Measurements from ENCODE around the gene DOCK9.

DOCK9 gene

DNA sequence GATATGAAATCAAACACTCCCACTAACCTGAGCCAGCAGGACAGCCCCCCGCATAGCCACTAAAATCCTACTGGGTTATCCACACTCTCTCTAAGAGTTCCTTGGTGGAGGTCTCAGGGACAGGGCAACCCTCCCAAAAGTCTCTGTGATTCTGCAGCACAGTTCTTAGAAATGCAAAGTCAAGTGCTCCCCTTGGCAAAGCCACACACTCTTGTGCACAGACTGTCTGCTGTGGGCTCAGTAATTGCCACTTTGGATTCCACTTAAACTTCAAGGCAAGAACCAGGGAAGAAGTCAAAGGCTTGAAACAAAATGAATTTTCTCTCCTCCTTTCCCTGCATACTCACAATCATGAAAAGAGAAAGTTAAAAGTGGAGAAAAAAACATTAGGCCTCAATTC is 61.5 kb downstream of the DOCK9 start:
- Histone ChIP-seq H3K36me3 (ENCODE audit: control insufficient read depth, insufficient read depth, low read length) (no peaks in the 10 kb centered on the region), H3K4me2 (ENCODE audit: low read length) (no peak overlapping the region), H3K79me2 (no peaks in the 10 kb centered on the region), H3K27ac (no peak overlapping the region), H3K9me3 (ENCODE audit: control insufficient read depth, low read length) (no peaks in the 10 kb centered on the region), H3K27me3 (ENCODE audit: control insufficient read depth, insufficient read depth, low read length) (no peaks in the 10 kb centered on the region), H3K4me3 (ENCODE audit: low read depth, low read length) (no peak overlapping the region), H3K9ac (no peak overlapping the region), H2AFZ (no peak overlapping the region), H3K4me1 (no peaks in the 10 kb centered on the region)
- TF ChIP-seq, protein P1, sequence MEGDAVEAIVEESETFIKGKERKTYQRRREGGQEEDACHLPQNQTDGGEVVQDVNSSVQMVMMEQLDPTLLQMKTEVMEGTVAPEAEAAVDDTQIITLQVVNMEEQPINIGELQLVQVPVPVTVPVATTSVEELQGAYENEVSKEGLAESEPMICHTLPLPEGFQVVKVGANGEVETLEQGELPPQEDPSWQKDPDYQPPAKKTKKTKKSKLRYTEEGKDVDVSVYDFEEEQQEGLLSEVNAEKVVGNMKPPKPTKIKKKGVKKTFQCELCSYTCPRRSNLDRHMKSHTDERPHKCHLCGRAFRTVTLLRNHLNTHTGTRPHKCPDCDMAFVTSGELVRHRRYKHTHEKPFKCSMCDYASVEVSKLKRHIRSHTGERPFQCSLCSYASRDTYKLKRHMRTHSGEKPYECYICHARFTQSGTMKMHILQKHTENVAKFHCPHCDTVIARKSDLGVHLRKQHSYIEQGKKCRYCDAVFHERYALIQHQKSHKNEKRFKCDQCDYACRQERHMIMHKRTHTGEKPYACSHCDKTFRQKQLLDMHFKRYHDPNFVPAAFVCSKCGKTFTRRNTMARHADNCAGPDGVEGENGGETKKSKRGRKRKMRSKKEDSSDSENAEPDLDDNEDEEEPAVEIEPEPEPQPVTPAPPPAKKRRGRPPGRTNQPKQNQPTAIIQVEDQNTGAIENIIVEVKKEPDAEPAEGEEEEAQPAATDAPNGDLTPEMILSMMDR (IDR thresholded peaks at IDR 0.05): no peak

DNA sequence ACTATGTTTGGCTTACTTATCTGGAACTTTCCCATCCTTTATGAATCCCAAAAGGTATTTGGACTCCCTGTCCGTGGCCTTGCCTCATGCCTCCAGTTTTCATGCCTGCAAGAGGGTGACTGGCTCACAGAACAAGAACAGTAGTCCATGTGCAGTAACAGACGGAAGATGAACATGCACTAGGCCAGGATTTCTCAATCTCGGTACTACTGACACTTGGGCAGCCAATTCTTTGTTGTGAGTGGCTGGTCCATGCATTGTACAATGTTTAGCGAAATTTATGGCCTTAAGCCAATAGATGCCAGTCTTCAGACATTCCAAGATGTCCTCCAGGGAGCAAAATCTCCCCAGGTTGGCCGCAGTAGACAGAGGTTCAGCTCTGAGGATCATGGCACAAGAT is 61.9 kb downstream of the DOCK9 start:
- no peak overlapping the region for H3K9ac ChIP-seq
- no peak overlapping the region for H3K4me3 ChIP-seq (ENCODE audit: low read depth, low read length)
- no peaks in the 10 kb centered on the region for H3K79me2 ChIP-seq
- H3K27me3 ChIP-seq (ENCODE audit: control insufficient read depth, insufficient read depth, low read length): no peaks in the 10 kb centered on the region
- H3K36me3 ChIP-seq (ENCODE audit: control insufficient read depth, insufficient read depth, low read length): no peaks in the 10 kb centered on the region
- H2AFZ ChIP-seq: no peak overlapping the region
- no peak overlapping the region for H3K27ac ChIP-seq
- no peaks in the 10 kb centered on the region for H3K4me1 ChIP-seq
- no peaks in the 10 kb centered on the region for H3K9me3 ChIP-seq (ENCODE audit: control insufficient read depth, low read length)
- no peak overlapping the region for H3K4me2 ChIP-seq (ENCODE audit: low read length)
- TF ChIP-seq, protein P1 (IDR thresholded peaks at IDR 0.05): no peak

DNA sequence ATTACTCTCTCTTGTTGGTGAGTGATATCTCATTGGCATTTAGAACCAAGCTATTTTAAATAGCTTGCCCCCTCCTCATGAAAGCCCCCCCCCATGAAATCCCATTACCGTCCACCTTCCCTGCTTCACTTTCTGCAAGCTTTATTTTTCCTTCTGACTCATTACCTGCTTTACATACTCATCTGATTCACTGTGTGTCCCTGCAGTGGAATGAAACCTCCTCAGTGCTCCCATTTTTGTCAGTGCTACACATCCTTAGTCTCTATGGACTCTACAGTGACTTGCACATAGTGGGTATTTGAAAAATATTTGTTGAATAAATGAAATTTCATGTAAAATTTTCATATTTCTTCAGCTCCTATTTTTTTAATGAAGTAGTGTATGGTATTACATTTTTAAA is 62.3 kb downstream of the DOCK9 start:
- H3K9ac ChIP-seq: no peak overlapping the region
- no peaks in the 10 kb centered on the region for H3K79me2 ChIP-seq
- H3K36me3 ChIP-seq (ENCODE audit: control insufficient read depth, insufficient read depth, low read length): no peaks in the 10 kb centered on the region
- H3K4me3 ChIP-seq (ENCODE audit: low read depth, low read length): no peak overlapping the region
- H3K27ac ChIP-seq: no peak overlapping the region
- H3K4me2 ChIP-seq (ENCODE audit: low read length): no peak overlapping the region
- no peaks in the 10 kb centered on the region for H3K9me3 ChIP-seq (ENCODE audit: control insufficient read depth, low read length)
- no peaks in the 10 kb centered on the region for H3K4me1 ChIP-seq
- H3K27me3 ChIP-seq (ENCODE audit: control insufficient read depth, insufficient read depth, low read length): no peaks in the 10 kb centered on the region
- H2AFZ ChIP-seq: no peak overlapping the region
- TF ChIP-seq, protein P1 (IDR thresholded peaks at IDR 0.05): no peak

- Histone ChIP-seq H3K27ac (no peak overlapping the region), H3K36me3 (ENCODE audit: control insufficient read depth, insufficient read depth, low read length) (no peaks in the 10 kb centered on the region), H3K4me1 (no peaks in the 10 kb centered on the region), H3K27me3 (ENCODE audit: control insufficient read depth, insufficient read depth, low read length) (no peaks in the 10 kb centered on the region), H3K9ac (no peak overlapping the region), H2AFZ (no peak overlapping the region), H3K4me3 (ENCODE audit: low read depth, low read length) (no peak overlapping the region), H3K4me2 (ENCODE audit: low read length) (no peak overlapping the region), H3K79me2 (no peaks in the 10 kb centered on the region), H3K9me3 (ENCODE audit: control insufficient read depth, low read length) (no peaks in the 10 kb centered on the region)
- TF ChIP-seq, protein P1 (IDR thresholded peaks at IDR 0.05): no peak
Observed at GRCh38 chr13:98913741-98914140, 64.1 kb downstream of the DOCK9 start.

GRCh38 chr13:98912846-98913245 is 65.0 kb downstream of the DOCK9 start:
- Histone ChIP-seq H3K4me1 (no peaks in the 10 kb centered on the region), H3K27me3 (ENCODE audit: control insufficient read depth, insufficient read depth, low read length) (no peaks in the 10 kb centered on the region), H3K4me2 (ENCODE audit: low read length) (no peak overlapping the region), H2AFZ (no peak overlapping the region), H3K9ac (no peak overlapping the region), H3K27ac (no peak overlapping the region), H3K4me3 (ENCODE audit: low read depth, low read length) (no peak overlapping the region), H3K79me2 (no peaks in the 10 kb centered on the region), H3K9me3 (ENCODE audit: control insufficient read depth, low read length) (no peaks in the 10 kb centered on the region), H3K36me3 (ENCODE audit: control insufficient read depth, insufficient read depth, low read length) (no peaks in the 10 kb centered on the region)
- TF ChIP-seq, protein P1 (IDR thresholded peaks at IDR 0.05): no peak

Measured in parathyroid adenoma (tissue), 2 donors.